Activated CD4-positive, alpha-beta T cell treated with anti-CD3 and anti-CD28 coated beads, Interleukin-2, amount 50 U/mL, for 24 hours (primary cell): Measurements from ENCODE around the gene RGS1.

Source experiments
- DNase-seq, 2 donors: peaks; one replicate each; pipeline ENCODE4 v3.0.0-alpha.2; 2020; ENCODE audit warnings: low read depth in 1 of 2, low spot score in 1 of 2

Gene RGS1

GRCh38 chr1:192552760-192553191 is 22.8 kb upstream of the RGS1 start:
- no peak for DNase-seq

DNA sequence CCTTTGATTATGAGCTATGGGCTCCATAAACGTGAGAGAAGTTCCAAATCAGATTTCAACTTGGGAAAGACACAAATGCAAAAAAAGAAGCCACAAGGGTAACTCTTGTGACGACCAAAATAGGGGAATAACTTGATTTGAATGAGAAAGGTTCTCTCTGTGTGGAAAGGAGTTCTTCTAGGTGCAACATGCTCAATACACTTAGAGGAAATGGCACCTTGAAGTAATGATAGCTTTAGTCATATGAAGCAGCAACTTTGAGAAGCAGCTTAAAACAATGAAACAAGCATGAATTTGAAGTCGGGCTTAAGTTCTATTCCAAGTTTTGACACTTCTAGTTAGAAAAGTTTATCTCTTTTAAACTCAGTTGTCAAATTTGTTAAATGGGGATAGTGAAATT is 21.8 kb upstream of the RGS1 start:
- DNase-seq: no peak

GRCh38 chr1:192554904-192555303 is 20.7 kb upstream of the RGS1 start:
- DNase-seq: no peak

GRCh38 chr1:192555399-192555798 is 20.2 kb upstream of the RGS1 start:
- DNase-seq: no peak

DNA sequence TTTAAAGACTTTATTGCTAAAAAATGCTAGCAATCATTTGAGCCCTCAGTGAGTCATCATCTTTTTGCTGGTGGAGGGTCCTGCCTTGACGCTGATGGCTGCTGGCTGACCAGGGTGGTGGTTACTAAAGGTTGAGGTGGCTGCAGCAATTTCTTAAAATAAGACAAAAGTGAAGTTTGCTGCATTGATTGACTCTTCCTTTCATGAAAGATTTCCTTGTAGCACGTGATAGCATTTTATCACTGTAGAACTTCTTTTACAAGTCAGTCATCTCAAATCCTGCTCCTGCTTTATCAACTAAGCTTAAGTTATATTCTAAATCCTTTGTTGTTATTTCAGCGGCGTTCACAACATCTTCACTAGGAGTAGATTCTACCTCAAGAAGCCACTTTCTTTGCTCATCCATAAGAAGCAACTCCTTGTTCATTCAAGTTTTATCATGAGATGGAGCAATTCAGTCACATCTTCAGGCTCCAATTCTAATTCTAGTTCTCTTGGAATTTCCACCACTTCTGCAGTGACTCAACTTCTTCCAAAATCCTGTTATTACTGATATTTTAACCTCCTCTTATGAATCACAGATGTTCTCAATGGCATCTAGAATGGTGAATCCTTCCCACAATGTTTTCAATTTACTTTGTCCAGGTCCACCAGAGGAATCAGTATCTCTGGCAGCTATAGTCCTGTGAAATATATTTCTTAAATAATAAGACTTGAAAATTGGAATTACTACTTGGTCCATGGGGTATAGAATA is 17.6 kb upstream of the RGS1 start:
- DNase-seq: no peak

DNA sequence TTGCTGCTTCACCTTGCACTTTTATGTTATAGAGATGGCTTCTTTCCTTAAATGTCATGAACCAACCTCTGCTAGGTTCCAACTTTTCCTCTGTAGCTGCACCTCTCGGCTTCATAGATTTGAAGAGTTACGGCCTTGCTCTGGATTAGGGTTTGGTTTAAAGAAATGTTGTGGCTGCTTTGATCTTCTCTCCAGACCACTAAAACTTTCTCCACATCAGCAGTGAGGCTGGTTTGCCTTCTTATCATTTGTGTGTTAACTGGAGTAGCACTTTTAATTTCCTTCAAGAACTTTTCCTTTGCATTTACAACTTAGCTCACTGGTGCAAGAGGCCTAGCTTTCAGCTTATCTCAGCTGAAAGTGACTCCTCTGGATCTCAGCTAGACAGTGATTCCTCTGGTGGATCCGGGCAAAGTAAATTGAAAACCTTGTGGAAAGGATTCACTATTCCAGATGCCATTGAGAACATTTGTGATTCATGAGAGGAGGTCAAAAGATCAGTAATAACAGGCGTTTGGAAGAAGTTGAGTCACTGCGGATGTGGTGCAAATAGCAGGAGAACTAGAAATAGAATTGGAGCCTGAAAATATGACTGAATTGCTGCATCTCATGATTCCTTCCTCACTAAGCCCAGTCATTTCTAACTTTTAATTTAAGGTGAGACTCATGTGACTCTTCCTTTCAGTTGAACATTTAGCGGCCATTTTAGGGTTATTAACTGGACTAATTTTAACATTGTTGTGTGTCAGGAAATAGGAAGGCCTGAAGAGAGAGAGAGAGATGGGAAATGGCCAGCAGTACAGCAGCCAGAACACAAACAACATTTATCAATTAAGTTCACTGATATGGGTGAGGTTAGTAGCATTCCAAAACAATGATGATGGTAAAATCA is 16.2 kb upstream of the RGS1 start:
- no peak for DNase-seq

- no peak for DNase-seq
These were observed 14.3 kb upstream of the RGS1 start for GRCh38 chr1:192561301-192561700.

DNA sequence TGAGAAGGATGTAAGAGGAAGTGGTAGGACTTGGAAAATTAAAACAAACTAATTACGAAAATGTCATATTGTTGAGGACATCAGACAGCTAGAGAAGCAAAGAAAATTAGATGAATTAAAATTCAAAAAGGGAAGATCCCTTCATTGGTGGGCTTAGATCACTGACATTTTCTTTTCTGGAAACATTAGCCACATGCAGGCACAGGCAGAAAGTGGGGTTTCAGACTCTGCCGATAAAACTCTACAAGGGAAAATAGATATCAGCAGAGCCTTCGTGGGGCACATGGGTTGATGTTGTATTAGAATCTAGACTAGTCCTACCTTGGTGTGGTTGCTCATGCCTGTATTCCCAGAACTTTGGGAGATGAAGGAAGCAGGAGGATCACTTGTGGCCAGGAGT is 12.4 kb upstream of the RGS1 start:
- DNase-seq: no peak

DNA sequence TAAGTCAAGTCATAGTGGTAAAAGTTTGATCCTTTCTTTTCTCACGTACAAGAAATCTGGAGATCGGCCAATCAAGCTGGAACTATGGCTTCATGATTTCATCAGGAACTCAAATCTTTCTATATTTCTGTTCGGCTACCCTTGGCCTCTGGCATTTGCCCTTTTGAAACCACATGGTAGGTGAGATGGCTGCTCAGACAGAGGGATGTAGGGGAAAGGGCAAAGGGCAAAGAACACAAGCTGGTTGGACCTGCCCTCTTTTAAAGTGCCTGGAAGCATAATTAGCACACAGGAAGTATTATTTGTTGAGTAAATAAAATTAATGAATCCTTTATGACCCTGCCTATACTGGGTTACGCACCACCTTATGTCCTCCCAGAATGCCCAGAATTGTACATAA is 11.5 kb upstream of the RGS1 start:
- no peak for DNase-seq

- no peak for DNase-seq
These were observed 9.6 kb upstream of the RGS1 start for GRCh38 chr1:192565946-192566345.

DNA sequence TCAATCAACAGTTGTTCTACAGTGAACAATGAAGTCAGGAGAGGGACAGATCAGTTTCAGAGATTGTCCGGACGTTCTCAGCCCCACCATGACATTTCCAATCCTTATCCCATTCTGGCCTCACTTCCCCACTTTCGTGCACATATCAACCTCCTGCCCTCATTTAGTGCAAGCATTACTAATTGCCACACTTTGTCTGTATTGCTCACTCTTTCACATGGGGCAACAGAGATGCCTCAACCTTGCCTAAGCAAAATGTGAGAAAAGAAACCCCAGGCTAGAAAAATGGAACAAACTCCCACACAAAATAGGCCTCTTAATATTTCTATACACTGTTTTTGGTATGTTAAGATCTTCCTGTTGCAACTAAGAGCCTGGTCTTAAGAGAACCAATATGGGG is 8.9 kb upstream of the RGS1 start:
- no peak for DNase-seq

DNA sequence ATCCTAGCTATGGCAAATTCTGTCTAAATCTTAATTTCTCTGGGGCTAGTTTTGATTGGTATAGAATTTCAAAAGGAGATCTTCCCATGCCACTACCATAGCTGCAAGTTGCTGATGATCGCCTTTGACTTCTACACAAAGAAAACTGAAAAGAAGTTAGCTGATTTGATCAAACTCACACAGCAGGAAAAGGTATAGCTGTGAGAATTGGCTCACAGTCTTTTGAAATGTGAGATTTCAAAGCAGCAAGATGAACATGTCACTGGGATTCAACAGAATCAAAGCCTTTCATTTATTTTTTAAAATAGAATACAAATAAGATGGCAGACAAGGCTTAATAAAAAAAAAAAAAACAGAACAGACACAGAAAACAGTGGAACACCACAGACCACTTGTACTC is 7.5 kb upstream of the RGS1 start:
- DNase-seq: no peak

GRCh38 chr1:192571668-192572067 is 3.9 kb upstream of the RGS1 start:
- no peak for DNase-seq

DNA sequence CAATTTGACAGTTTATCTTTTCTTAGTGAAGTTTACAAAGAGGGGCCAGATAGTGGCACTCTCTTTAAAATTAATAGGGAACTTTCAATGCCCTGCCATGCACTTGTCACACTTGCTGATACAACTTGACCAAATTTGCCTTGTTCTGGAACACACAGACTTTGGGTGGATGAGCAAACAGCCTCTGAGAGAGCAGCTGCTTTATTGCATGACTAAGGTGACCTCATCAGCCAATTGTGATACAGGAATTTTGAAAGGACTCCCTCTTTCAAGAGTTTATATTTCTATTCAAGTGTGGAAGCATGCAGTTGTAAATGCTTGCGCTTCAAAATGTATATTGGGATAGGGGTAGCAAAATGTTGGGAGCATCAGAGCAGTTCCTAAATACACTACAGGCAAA is 2.1 kb upstream of the RGS1 start:
- DNase-seq: no peak

GRCh38 chr1:192574073-192574472 is 1.5 kb upstream of the RGS1 start:
- DNase-seq: no peak

- DNase-seq: no peak
These were observed 894 bp downstream of the RGS1 start for GRCh38 chr1:192576190-192577144.

GRCh38 chr1:192577145-192578140 is 1.9 kb downstream of the RGS1 start:
- DNase-seq: no peak

GRCh38 chr1:192578144-192578909 is 2.8 kb downstream of the RGS1 start:
- no peak for DNase-seq

DNA sequence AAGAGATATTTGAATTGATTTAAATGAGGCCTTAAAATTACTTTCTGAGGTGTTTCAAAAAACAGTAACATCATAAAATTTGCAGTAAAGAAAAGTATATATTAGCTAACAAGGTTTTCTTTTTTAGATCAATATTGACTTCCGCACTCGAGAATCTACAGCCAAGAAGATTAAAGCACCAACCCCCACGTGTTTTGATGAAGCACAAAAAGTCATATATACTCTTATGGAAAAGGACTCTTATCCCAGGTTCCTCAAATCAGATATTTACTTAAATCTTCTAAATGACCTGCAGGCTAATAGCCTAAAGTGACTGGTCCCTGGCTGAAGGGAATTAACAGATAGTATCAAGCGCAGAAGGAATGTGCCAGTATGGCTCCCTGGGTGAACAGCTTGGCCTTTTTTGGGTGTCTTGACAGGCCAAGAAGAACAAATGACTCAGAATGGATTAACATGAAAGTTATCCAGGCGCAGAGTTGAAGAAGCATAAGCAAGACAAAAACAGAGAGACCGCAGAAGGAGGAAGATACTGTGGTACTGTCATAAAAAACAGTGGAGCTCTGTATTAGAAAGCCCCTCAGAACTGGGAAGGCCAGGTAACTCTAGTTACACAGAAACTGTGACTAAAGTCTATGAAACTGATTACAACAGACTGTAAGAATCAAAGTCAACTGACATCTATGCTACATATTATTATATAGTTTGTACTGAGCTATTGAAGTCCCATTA is 3.6 kb downstream of the RGS1 start:
- no peak for DNase-seq
